ENCODE results near the gene MB21D2.
A peak's percentile ranks its signal among the peaks of the same experiment; 100 is the strongest.

The MB21D2 gene

GRCh38 chr3:192921793-192922192 lies 4.1 kb upstream of the MB21D2 start:
- no peak for DNase-seq

- DNase-seq: no peak
Observed at GRCh38 chr3:192920411-192920810, 2.8 kb upstream of the MB21D2 start.

GRCh38 chr3:192919901-192920300 lies 2.2 kb upstream of the MB21D2 start:
- no peak for DNase-seq

- DNase-seq: no peak
Observed at GRCh38 chr3:192918275-192918588, 576 bp upstream of the MB21D2 start.

- peak; percentile 56 for DNase-seq
Observed at GRCh38 chr3:192917028-192917403, 640 bp downstream of the MB21D2 start.

- no peak for DNase-seq
Observed at GRCh38 chr3:192916371-192917027, 1.2 kb downstream of the MB21D2 start.

GRCh38 chr3:192915722-192916121 lies 1.9 kb downstream of the MB21D2 start:
- no peak for DNase-seq

- peak; percentile 43 for DNase-seq
Observed at GRCh38 chr3:192915304-192915703, 2.4 kb downstream of the MB21D2 start.

GRCh38 chr3:192914848-192915247 lies 2.8 kb downstream of the MB21D2 start:
- no peak for DNase-seq

- no peak for DNase-seq
Observed at GRCh38 chr3:192913540-192913939, 4.1 kb downstream of the MB21D2 start.

GRCh38 chr3:192911293-192911692 lies 6.4 kb downstream of the MB21D2 start:
- DNase-seq: no peak

GRCh38 chr3:192907784-192908183 lies 9.9 kb downstream of the MB21D2 start:
- DNase-seq: no peak

GRCh38 chr3:192906940-192907339 lies 10.7 kb downstream of the MB21D2 start:
- peak; percentile 62 for DNase-seq

GRCh38 chr3:192905980-192906678 lies 11.5 kb downstream of the MB21D2 start:
- no peak for DNase-seq

- no peak for DNase-seq
Observed at GRCh38 chr3:192904632-192905289, 12.9 kb downstream of the MB21D2 start.

GRCh38 chr3:192902549-192902948 lies 15.1 kb downstream of the MB21D2 start:
- DNase-seq: no peak

GRCh38 chr3:192901435-192901834 lies 16.2 kb downstream of the MB21D2 start:
- no peak for DNase-seq

GRCh38 chr3:192899540-192899982 lies 18.1 kb downstream of the MB21D2 start:
- DNase-seq: peak; percentile 60

GRCh38 chr3:192897005-192897404 lies 20.7 kb downstream of the MB21D2 start:
- DNase-seq: no peak

- no peak for DNase-seq
Observed at GRCh38 chr3:192896208-192896607, 21.4 kb downstream of the MB21D2 start.

- DNase-seq: no peak
Observed at GRCh38 chr3:192894676-192895075, 23.0 kb downstream of the MB21D2 start.

- peak; percentile 96 for DNase-seq
Observed at GRCh38 chr3:192892981-192893700, 24.5 kb downstream of the MB21D2 start.
